ENCODE results near the gene ZFAND4.
"Not testable (repeated sequence)": the region's sequence is repeated elsewhere in the genome, so short reads cannot be mapped to it uniquely, and the experiment has no call there.

ZFAND4 gene

GRCh38 chr10:45669897-45670296 is 2.7 kb downstream of the ZFAND4 start:
- not testable (repeated sequence) for H3K4me3 ChIP-seq (ENCODE audit: insufficient read depth, low read depth, low read length, poor library complexity, severe bottlenecking); H3K27me3 ChIP-seq (replicated peaks; ENCODE audit: control insufficient read depth, insufficient read depth, low read length, poor library complexity, severe bottlenecking); H3K36me3 ChIP-seq (ENCODE audit: control insufficient read depth, insufficient read depth, low read length); H3K4me1 ChIP-seq (ENCODE audit: control insufficient read depth, insufficient read depth, low read length, poor library complexity, severe bottlenecking); H3K27ac ChIP-seq (ENCODE audit: insufficient read depth, low read length, poor library complexity, severe bottlenecking); DNase-seq; H3K9me3 ChIP-seq (ENCODE audit: control insufficient read depth, low read length)

- Histone ChIP-seq H3K4me1 (ENCODE audit: control insufficient read depth, insufficient read depth, low read length, poor library complexity, severe bottlenecking) (no peaks in the 10 kb centered on the region), H3K4me3 (ENCODE audit: insufficient read depth, low read depth, low read length, poor library complexity, severe bottlenecking) (no peak overlapping the region), H3K36me3 (ENCODE audit: control insufficient read depth, insufficient read depth, low read length) (peaks cover 27% of the 10 kb centered on the region), H3K9me3 (ENCODE audit: control insufficient read depth, low read length) (no peaks in the 10 kb centered on the region), H3K27me3 (replicated peaks; ENCODE audit: control insufficient read depth, insufficient read depth, low read length, poor library complexity, severe bottlenecking) (no peaks in the 10 kb centered on the region), H3K27ac (ENCODE audit: insufficient read depth, low read length, poor library complexity, severe bottlenecking) (no peak overlapping the region)
- DNase-seq: no peak
Observed at GRCh38 chr10:45660876-45661411, 11.6 kb downstream of the ZFAND4 start.

GRCh38 chr10:45657033-45657926 is 15.3 kb downstream of the ZFAND4 start:
- no peaks in the 10 kb centered on the region for H3K9me3 ChIP-seq (ENCODE audit: control insufficient read depth, low read length)
- peaks cover 22% of the 10 kb centered on the region for H3K36me3 ChIP-seq (ENCODE audit: control insufficient read depth, insufficient read depth, low read length)
- no peaks in the 10 kb centered on the region for H3K27me3 ChIP-seq (replicated peaks; ENCODE audit: control insufficient read depth, insufficient read depth, low read length, poor library complexity, severe bottlenecking)
- H3K4me1 ChIP-seq (ENCODE audit: control insufficient read depth, insufficient read depth, low read length, poor library complexity, severe bottlenecking): no peaks in the 10 kb centered on the region
- no peak for DNase-seq
- no peak overlapping the region for H3K4me3 ChIP-seq (ENCODE audit: insufficient read depth, low read depth, low read length, poor library complexity, severe bottlenecking)
- no peak overlapping the region for H3K27ac ChIP-seq (ENCODE audit: insufficient read depth, low read length, poor library complexity, severe bottlenecking)

- Histone ChIP-seq H3K4me3 (ENCODE audit: insufficient read depth, low read depth, low read length, poor library complexity, severe bottlenecking) (no peak overlapping the region), H3K36me3 (ENCODE audit: control insufficient read depth, insufficient read depth, low read length) (peaks cover 30% of the 10 kb centered on the region), H3K27me3 (replicated peaks; ENCODE audit: control insufficient read depth, insufficient read depth, low read length, poor library complexity, severe bottlenecking) (no peaks in the 10 kb centered on the region), H3K4me1 (ENCODE audit: control insufficient read depth, insufficient read depth, low read length, poor library complexity, severe bottlenecking) (no peaks in the 10 kb centered on the region), H3K27ac (ENCODE audit: insufficient read depth, low read length, poor library complexity, severe bottlenecking) (no peak overlapping the region), H3K9me3 (ENCODE audit: control insufficient read depth, low read length) (no peaks in the 10 kb centered on the region)
- no peak for DNase-seq
Observed at GRCh38 chr10:45655219-45655618, 17.4 kb downstream of the ZFAND4 start.

DNA sequence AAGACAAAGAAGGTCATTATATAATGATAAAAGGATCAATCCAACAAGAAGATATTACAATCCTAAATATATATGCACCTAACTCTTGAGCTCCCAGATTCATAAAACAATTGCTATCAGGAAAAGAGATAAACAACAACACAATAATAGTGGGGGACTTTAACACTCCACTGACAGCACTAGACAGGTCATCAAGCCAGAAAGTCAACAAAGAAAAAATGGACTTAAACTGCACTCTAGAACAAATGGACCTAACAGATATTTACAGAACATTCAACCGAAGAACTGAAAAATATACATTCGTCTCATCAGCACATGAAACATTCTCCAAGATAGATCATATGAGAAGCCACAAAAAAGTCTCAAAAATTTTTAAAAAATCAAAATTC is 17.8 kb downstream of the ZFAND4 start:
- H3K27me3 ChIP-seq (replicated peaks; ENCODE audit: control insufficient read depth, insufficient read depth, low read length, poor library complexity, severe bottlenecking); DNase-seq; H3K9me3 ChIP-seq (ENCODE audit: control insufficient read depth, low read length); H3K4me3 ChIP-seq (ENCODE audit: insufficient read depth, low read depth, low read length, poor library complexity, severe bottlenecking); H3K27ac ChIP-seq (ENCODE audit: insufficient read depth, low read length, poor library complexity, severe bottlenecking); H3K4me1 ChIP-seq (ENCODE audit: control insufficient read depth, insufficient read depth, low read length, poor library complexity, severe bottlenecking): not testable (repeated sequence)
- H3K36me3 ChIP-seq (ENCODE audit: control insufficient read depth, insufficient read depth, low read length): peaks cover 30% of the 10 kb centered on the region

- H3K4me3 ChIP-seq (ENCODE audit: insufficient read depth, low read depth, low read length, poor library complexity, severe bottlenecking): no peak overlapping the region
- no peak overlapping the region for H3K27ac ChIP-seq (ENCODE audit: insufficient read depth, low read length, poor library complexity, severe bottlenecking)
- H3K36me3 ChIP-seq (ENCODE audit: control insufficient read depth, insufficient read depth, low read length): peaks cover 26% of the 10 kb centered on the region
- no peaks in the 10 kb centered on the region for H3K9me3 ChIP-seq (ENCODE audit: control insufficient read depth, low read length)
- no peak for DNase-seq
- no peaks in the 10 kb centered on the region for H3K27me3 ChIP-seq (replicated peaks; ENCODE audit: control insufficient read depth, insufficient read depth, low read length, poor library complexity, severe bottlenecking)
- no peaks in the 10 kb centered on the region for H3K4me1 ChIP-seq (ENCODE audit: control insufficient read depth, insufficient read depth, low read length, poor library complexity, severe bottlenecking)
Observed at GRCh38 chr10:45653454-45653853, 19.1 kb downstream of the ZFAND4 start.

- no peaks in the 10 kb centered on the region for H3K9me3 ChIP-seq (ENCODE audit: control insufficient read depth, low read length)
- no peaks in the 10 kb centered on the region for H3K27me3 ChIP-seq (replicated peaks; ENCODE audit: control insufficient read depth, insufficient read depth, low read length, poor library complexity, severe bottlenecking)
- no peaks in the 10 kb centered on the region for H3K4me1 ChIP-seq (ENCODE audit: control insufficient read depth, insufficient read depth, low read length, poor library complexity, severe bottlenecking)
- H3K4me3 ChIP-seq (ENCODE audit: insufficient read depth, low read depth, low read length, poor library complexity, severe bottlenecking): no peak overlapping the region
- H3K27ac ChIP-seq (ENCODE audit: insufficient read depth, low read length, poor library complexity, severe bottlenecking): no peak overlapping the region
- peaks cover 27% of the 10 kb centered on the region for H3K36me3 ChIP-seq (ENCODE audit: control insufficient read depth, insufficient read depth, low read length)
- DNase-seq: no peak
Observed at GRCh38 chr10:45652511-45652910, 20.1 kb downstream of the ZFAND4 start.

DNA sequence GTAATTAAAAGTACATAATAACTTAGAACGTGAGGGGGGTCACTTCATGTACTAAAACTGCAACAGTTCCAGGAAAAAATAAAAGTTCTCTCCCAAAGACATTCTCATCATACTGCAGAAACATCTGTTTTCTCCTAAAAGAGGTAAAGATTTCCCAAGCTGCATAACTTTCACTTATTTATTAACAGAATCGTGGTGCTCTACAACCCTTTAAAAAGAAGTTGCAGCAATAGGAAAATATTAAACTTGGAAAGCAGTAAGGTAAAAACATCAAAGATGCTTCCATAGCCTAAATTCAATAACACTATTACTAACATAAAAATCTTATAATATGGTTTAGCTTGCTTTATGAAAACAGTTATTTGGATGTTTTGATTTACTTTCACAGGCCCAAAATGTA is 23.3 kb downstream of the ZFAND4 start:
- Histone ChIP-seq H3K4me1 (ENCODE audit: control insufficient read depth, insufficient read depth, low read length, poor library complexity, severe bottlenecking) (no peaks in the 10 kb centered on the region), H3K36me3 (ENCODE audit: control insufficient read depth, insufficient read depth, low read length) (peaks cover 34% of the 10 kb centered on the region), H3K27me3 (replicated peaks; ENCODE audit: control insufficient read depth, insufficient read depth, low read length, poor library complexity, severe bottlenecking) (no peaks in the 10 kb centered on the region), H3K4me3 (ENCODE audit: insufficient read depth, low read depth, low read length, poor library complexity, severe bottlenecking) (no peak overlapping the region), H3K27ac (ENCODE audit: insufficient read depth, low read length, poor library complexity, severe bottlenecking) (no peak overlapping the region), H3K9me3 (ENCODE audit: control insufficient read depth, low read length) (no peaks in the 10 kb centered on the region)
- DNase-seq: no peak

- DNase-seq: no peak
- no peaks in the 10 kb centered on the region for H3K27me3 ChIP-seq (replicated peaks; ENCODE audit: control insufficient read depth, insufficient read depth, low read length, poor library complexity, severe bottlenecking)
- H3K36me3 ChIP-seq (ENCODE audit: control insufficient read depth, insufficient read depth, low read length): peaks cover 33% of the 10 kb centered on the region
- no peak overlapping the region for H3K27ac ChIP-seq (ENCODE audit: insufficient read depth, low read length, poor library complexity, severe bottlenecking)
- H3K4me3 ChIP-seq (ENCODE audit: insufficient read depth, low read depth, low read length, poor library complexity, severe bottlenecking): no peak overlapping the region
- no peaks in the 10 kb centered on the region for H3K9me3 ChIP-seq (ENCODE audit: control insufficient read depth, low read length)
- H3K4me1 ChIP-seq (ENCODE audit: control insufficient read depth, insufficient read depth, low read length, poor library complexity, severe bottlenecking): no peaks in the 10 kb centered on the region
Observed at GRCh38 chr10:45647118-45647517, 25.5 kb downstream of the ZFAND4 start.

GRCh38 chr10:45646384-45647050 is 26.1 kb downstream of the ZFAND4 start:
- H3K4me3 ChIP-seq (ENCODE audit: insufficient read depth, low read depth, low read length, poor library complexity, severe bottlenecking): no peak overlapping the region

More at GRCh38 chr10:45646384-45647050, 26.1 kb downstream of the ZFAND4 start:
- Histone ChIP-seq H3K9me3 (ENCODE audit: control insufficient read depth, low read length) (no peaks in the 10 kb centered on the region), H3K36me3 (ENCODE audit: control insufficient read depth, insufficient read depth, low read length) (peaks cover 32% of the 10 kb centered on the region), H3K4me1 (ENCODE audit: control insufficient read depth, insufficient read depth, low read length, poor library complexity, severe bottlenecking) (no peaks in the 10 kb centered on the region), H3K27me3 (replicated peaks; ENCODE audit: control insufficient read depth, insufficient read depth, low read length, poor library complexity, severe bottlenecking) (no peaks in the 10 kb centered on the region), H3K27ac (ENCODE audit: insufficient read depth, low read length, poor library complexity, severe bottlenecking) (no peak overlapping the region)
- DNase-seq: no peak
